GM19438 (cell line): Measurements from ENCODE around the gene CYTH4.
"Not testable (repeated sequence)": the region's sequence is repeated elsewhere in the genome, so short reads cannot be mapped to it uniquely, and the experiment has no call there.

Experiments
- ATAC-seq: cut with Tn5 transposase; IDR thresholded peaks from one replicate; pipeline ENCODE4 v1.9.1; 2021; ENCODE audit warnings: low read depth; ENCODE audit not compliant: unreplicated experiment

CYTH4 gene

DNA sequence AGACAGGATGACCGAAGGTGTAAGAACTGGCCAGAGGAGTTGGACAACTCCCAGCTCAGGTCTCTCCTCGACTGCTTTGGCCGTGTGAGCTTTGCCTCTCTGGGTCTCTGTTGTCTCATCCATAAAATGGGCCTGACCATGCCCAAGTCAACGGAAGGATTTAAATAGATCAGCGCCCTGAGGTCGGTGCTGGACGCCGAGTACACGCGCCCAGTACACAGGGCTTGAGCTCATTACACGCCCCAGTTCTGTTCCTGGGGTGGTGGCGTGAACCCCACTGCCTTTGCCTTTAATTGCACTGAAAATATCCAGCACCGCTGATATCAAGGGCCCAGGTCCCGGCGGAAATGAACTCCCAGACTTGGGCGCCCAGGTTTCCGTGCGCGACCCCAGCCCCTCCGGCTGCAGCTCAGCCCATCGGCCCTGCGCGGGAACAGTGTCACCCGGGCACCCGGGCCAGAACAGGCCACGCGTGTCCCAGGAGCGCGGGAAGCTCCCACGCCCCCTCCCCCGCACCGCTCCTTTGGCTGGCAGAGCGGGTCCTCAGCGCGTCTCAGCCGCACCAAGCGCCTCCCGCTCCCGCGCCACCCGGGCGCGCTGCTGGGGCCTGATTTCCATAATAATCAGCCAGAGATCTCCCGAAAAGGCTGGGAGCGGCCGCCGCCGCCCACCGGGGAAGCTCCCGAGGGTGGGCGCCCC, 42.2 kb downstream of the CYTH4 start:
- ATAC-seq = no peak

GRCh38 chr22:37325039-37325395, 42.7 kb downstream of the CYTH4 start:
- no peak for ATAC-seq

- no peak for ATAC-seq
Measured at GRCh38 chr22:37326726-37327125, 44.4 kb downstream of the CYTH4 start.

- ATAC-seq = no peak
Measured at GRCh38 chr22:37328017-37328416, 45.7 kb downstream of the CYTH4 start.

GRCh38 chr22:37328538-37329237, 46.4 kb downstream of the CYTH4 start:
- ATAC-seq = not testable (repeated sequence)

DNA sequence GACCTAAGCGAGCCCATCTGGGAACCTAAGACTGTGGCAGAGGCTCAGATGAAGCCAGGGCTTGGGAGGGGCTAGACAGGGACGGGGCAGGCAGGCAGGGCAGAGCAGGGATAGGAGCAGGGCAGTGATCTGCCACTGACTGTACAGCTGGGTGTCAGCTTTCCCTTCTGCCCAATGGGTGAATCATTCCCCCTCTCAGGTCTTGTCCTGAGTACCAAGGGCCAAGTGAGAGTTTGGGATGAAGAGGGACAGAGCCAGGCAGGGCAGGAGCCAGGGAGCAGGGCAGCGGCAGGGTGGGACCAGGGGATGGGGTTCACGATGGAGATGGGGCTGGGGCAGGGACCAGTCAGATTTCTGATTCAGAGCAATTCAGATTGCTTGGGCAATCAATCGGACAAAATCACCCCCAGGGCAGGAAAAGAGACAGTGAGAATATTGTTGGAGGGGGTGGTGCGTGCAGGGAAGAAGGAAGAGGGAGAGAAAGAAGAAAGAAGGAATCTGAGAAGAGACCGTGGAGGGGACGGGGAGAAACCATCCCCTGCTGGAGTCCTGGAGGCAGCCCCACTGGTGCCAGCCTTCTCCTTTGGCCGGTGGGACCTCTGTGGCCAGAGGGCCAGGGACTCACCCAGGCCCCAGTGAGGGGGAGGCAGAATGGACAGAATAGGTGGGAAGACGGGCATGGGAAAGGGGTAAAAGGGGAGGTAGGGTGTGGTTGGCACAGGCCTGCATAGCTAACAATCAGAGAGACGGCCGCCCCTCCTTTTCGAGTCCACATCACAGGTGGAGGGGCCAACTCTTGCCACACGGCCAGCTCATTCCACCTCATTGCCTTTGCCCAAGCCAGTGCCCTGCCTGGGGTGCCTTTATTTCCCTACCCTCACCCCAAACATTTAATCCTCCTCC, 47.2 kb downstream of the CYTH4 start:
- no peak for ATAC-seq

DNA sequence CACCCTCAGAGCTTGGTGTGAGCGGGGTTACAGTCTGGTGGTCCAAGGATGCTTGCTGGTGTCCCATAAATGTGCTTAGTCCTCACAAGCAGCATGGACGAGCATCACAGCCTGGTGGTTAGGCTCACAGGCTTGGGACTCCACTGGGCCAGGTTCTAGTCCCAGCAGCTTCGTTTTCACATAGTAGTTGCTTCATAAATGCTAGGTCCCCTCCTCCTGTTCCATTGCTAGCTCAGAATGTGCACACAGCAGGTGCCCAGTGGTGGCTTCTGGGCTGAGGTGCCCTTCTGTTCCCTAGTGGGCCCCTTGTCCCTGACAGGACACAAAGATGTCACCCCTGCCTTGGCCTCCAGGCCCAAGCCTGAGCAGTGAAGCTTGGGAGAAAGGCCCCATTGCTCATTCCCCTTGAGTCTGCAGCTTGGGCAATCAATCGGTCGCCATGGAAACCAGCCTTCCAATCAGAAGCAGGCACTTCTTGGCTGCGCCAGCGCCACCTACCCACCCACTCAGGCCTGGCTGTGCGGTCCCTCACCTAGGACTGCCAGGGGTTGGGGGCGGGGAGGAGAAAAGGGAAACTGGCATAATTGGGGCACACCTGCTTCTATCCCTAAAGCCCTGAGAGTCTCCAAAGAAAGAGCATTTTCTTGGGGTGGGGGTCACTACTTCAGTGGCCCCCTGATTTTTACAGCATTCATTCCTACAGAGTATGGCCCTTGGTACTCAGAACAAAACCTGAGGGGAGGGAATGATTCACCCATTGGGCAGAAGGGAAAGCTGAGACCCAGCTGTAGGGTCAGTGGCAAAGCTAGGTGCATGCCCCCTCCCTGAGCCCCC, 48.1 kb downstream of the CYTH4 start:
- ATAC-seq = no peak

GRCh38 chr22:37331034-37331428, 48.7 kb downstream of the CYTH4 start:
- ATAC-seq = no peak

DNA sequence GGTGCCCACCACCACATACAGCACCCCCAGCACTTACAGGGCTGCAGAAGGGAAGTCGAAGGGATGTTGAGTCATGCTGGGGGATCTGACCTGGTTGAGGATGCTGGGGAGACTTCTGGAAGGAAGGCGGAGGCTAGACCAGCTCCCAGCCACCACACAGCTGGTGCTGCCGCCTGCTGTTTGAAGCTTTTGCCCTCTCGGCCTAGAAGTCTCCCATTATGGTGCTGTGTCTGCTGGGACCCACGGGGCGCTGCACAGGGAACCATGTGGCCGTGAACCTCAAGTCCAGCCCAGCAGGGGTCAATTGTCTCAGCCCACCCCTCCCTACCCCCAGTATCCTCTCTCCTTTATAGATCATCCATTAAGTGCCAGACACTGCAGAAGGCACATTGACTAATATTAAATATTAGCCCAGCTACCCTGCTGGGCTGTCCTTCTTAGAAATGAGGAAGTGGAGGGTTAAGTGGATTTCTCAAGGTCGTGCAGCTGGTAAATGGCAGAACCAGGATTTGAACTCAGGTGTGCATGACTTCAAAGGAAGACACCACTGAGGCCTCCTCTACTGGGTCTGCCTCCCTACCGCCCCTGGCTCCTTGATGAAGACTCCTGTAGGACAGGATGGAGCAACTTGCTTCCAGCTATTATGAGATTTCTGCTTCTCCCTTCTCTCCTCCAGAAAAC, 49.7 kb downstream of the CYTH4 start:
- ATAC-seq = no peak

- ATAC-seq = no peak
Measured at GRCh38 chr22:37333724-37334460, 51.6 kb downstream of the CYTH4 start.

DNA sequence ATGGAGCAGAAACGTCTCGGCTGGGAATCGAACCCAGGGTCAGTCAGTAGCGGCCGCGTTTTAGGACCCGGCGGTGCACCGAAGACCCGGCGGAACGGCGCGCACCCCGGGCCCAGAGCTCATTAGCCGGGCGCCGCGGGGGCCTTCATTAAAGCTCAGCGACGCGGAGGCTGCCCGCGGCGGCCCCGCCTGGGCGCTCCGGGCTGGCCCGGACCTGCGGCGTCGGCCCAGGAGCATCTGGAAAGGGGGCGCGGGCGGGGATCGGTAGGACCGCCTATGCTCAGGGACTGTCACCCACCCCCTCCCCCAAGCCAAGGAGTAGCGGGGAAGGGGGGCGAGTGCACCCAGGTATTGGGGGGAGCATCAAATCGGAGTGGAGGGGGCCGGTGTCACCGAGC, 52.2 kb downstream of the CYTH4 start:
- ATAC-seq = no peak

- ATAC-seq = no peak
Measured at GRCh38 chr22:37334859-37335805, 52.8 kb downstream of the CYTH4 start.

GRCh38 chr22:37335806-37336199, 53.5 kb downstream of the CYTH4 start:
- no peak for ATAC-seq

DNA sequence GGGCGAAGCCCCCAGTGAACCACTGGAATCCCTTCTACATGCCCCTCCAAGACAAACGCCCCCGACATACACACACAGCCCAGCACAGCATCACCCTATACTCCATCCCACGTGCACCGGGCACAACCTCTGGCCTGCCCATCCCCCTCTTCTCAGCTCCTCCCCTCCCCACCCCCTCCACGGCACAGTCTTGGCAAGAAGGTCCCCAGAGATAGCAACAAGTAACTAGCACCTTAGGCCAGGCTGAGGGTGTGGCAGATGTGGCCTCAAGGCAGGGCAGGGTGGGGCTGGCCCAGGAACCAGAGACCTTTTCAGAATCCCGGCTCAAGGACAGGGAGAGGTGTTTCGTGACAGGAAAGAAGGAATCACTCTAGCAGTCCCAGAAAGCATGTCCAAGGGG, 54.3 kb downstream of the CYTH4 start:
- ATAC-seq = no peak

DNA sequence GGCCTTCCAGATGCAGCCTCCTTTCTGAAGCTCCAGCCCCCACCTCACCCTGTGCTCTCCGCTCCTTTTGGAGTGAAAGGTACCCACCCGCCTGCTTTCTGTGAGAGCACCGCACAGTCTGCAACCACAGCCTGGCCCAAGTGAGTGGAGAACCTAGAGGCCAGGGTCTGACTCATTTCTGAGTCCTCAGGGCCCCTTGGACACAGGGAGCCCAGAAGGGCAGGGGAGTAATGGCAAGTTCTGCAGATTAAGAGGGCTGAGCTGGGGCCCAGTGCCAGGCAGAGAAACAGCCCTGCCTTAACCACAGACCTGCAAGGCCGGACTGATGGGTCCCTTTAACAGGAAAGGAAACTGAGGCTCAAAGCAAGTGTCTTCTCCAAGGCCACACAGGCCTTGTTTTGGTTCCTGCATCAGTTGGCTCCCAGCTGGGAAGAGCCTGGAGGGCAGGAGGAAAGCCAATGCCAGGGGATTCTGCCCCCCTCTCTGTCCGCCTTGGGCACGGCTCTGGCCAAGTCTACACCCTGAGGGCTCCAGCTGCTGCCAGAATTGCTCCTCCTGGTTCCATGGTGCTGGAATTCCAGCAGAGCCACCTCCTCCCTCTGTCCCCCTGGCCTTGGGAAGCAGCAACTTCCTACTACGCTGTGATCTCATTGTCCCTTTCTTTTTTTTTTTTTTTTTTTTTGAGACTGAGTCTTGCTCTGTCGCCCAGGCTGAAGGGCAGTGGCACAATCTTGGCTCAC, 55.1 kb downstream of the CYTH4 start:
- no peak for ATAC-seq

DNA sequence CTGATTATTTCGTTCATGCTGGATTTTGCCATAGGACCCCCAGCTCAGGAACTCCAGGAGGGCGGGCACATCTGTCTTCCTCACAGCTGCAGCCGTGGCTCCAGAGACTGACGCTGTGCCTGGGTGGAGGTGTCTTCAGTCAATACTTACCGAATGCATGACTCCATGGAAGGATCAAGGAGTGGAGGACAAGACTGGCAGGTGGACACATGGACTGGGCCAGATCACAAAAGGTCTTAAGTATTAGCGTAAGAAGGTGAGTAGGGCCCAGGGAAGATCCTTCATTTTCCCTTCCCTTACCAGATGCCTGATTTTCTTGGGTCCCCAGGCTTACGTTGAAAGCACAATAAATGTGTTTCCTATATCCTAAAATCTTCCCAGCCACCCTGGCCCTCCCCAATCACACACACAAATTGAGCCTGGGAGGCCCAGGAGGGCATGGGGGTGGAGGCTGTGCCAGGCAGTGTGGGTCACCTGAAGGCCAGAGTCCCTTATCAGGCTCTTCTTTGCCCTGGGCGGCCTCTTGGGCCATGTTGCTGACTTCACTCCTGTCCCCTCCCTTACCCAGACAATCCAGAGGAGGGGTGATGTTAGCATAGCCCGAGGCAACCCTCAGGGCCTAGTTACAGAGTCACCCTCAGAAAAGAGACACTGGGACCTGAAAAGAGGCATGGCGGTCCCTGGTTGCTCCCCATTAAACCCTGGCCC, 56.4 kb downstream of the CYTH4 start:
- ATAC-seq = no peak
